Measurements from ENCODE around the gene LELP1.
A peak's percentile ranks its signal among the peaks of the same experiment; 100 is the strongest.

Gene LELP1

DNA sequence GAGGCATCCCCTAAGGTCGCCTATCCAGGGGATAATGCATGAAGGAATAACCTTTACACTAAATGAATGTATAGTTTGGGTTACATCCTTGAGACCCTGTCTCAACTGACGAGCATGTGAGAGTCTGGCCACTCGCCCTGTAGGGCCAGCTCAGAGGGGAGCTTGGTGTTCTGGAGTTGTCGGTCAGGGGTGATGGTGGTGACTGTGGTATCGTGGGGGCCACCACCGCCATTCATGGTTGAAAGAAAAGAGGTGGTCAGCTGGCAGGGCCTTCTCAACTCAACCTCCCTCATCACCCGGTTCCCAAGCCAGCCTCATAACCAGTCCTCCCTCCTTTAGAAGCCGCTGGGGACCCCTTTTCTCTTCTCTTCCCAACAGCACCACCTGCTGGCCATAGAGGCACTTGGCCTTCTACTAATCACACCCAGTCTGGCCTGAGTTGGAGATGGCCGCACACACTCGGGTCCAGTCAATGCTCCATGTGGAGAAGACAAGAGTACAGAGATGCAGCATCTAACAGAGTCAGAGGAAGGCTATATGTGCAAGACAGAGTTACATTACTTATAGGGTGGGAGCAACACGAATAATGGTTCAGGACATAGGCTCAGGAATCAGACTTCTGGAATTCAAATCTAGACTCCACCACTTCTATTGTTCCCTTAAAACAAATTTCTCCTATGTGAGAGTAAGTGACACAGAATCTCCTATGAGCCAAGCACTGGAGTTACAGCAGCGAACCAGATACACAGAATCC, 26.0 kb downstream of the LELP1 start:
- peak in 1 of 2 donors; percentile 39 for DNase-seq

DNA sequence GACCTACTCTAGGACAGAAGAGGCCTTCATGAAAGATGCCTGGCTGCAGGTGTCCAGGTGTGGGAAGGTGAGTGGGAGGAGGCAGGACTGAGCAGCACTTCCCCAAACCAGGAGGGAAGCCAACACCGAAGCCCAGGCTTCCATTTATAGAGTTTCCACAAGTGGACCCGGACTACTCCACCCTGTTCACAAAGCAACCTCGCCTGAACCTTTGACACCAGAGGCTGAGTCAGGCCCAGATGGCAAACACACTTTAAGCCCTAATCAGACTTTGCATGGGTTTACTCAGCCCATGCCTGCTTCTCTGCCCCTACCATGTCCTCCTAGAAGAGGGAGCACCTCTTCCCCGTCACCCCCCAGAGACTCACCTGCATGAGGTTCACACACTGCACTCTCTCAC, 28.1 kb downstream of the LELP1 start:
- DNase-seq = no peak

DNA sequence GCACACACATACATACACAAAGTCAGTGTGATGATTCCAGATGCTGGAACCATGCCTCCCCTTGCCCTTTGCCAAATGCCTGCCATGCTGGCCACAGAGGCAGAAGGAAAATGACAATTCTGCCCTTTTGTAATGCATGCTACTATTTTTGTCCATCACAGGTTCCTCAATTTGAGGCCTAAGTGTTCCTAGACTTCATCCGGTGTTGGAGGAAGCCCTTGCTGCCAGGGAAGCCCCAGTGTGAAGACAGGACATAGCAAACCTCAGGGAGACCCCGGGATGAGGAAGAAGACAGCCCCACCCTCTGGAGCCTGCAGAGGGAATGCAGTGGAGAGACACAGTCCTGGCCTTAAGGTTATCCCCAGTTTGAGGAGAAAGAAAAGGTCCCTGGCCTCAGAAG, 28.6 kb downstream of the LELP1 start:
- no peak for DNase-seq

DNA sequence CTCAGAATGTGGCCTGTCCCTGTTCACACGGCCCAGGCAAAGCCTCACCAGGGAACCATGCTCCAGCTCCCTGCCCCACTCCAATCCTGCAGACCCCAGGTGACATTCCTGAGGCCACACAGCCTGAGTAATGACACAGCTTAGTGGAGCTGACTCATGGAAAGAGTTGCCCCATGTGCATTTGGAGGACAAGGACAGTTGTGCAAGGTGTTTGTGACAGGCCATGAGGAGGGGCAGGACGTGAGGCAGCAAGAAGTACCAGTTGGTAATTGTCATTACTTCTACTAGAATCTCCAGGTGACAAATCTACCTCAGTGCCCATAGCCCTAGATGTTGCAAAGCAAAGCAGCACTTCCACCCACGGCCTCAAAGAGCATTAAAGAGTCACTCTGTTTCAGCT, 29.3 kb downstream of the LELP1 start:
- no peak for DNase-seq

DNA sequence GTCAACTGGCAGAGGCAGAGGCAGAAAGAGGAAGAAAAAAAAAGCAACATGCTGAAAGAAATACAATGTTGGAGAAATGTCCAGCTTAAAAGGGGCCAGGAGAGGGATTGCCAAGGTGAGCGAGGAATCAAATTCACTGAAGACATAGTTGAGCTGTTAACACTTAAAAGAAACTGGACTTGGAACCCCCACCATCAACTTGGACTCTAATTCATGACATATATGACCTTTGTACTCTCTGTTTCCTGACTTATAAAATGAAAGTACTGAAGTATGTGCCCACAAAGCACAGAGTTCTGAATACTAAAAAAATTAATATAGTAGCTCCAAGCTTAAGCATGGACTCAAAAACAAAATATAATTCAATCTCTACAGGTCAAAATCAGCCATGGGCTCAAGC, 30.2 kb downstream of the LELP1 start:
- DNase-seq = no peak

DNA sequence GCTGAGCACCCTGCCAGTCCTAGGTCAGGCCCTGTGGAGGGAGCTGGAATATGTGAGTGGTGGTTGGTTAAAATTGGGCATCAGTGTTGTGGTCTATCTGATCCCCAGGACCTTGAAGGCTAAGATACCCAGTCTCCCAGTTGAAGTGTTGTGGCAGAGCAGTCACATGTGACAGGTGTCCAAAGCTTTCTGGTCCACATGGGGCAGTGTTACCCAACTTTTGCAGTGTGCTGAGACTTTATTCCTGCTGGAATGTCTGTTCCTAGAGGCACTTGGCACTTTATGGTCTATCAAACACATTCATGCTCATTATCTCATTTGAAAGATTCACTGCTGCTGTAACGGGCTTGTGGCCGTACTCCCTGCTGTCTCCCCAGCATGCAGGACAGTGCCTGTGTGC, 35.3 kb downstream of the LELP1 start:
- no peak for DNase-seq

DNA sequence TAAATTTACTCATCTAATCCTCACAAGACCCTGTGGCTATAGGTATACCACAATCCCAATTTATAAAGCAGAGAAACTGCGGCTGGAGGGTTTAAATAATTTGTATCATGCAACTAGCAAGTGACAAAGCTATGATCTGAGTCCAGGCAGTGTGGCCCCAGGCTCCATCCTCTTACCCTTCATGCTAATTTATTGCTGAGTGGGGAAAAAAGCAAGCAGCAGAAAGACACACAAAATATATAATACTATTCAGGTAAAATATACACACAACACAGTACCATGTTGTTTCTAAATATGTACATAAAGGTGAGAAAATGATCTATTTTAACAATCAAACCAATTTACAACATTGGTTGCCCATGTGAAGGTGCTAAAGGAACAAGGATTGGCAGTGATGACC, 38.9 kb downstream of the LELP1 start:
- DNase-seq = no peak

DNA sequence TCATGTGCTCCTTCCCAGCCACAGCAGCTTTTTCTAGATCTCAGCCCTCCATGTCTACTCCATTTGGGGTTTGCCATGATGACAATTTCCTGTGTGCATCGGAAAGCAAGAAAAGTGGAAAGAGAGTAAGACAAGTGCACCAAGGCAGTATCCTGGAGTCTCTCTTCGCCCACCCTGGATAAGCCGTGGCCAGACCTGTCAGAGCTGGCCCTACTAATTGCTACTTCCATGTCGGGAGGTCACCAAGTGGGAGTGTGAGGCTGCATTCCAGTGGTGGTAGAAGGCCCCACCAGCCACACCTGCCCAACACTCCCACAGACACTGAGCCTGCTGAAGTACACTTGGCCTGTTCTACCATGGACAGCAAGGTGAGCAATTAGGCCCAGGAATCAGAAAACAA, 42.2 kb downstream of the LELP1 start:
- DNase-seq = no peak

DNA sequence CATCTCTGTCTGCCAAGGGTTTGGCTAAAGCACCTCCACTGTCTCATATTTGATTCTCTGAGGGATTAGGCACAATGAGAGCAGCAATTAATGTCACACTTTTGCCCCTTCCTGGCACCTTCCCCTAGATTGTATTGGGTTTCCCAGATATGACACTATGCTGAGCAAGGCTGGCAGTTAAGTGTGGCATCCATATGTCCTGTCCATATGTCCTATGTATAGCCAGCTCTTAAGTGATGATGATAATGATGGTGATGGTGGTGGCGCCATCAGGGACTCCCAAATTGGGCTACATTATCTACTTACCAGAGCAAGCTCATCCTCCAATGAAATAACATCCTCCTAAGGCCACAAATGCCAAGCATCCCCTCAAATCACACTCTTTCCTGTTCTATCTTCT, 42.8 kb downstream of the LELP1 start:
- DNase-seq = no peak

DNA sequence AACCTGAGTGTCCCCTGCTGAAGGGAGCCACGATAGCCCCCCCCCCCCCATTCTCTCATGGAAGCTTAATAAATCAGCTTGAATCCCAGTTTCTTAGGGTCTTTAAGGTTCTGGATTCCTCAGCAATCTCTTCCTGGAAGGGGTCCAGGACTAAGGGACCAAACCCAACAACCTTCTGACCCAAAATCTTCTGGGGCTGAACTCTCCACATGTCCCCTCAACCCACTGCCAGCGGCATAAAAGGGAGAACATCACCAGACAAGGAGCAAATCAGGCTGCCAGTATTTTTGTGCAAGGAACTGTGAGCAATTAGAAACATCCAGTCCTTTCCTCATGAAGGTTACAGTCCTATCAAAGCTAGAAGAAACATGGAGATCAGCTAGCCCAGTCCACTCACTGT, 43.6 kb downstream of the LELP1 start:
- DNase-seq = no peak

DNA sequence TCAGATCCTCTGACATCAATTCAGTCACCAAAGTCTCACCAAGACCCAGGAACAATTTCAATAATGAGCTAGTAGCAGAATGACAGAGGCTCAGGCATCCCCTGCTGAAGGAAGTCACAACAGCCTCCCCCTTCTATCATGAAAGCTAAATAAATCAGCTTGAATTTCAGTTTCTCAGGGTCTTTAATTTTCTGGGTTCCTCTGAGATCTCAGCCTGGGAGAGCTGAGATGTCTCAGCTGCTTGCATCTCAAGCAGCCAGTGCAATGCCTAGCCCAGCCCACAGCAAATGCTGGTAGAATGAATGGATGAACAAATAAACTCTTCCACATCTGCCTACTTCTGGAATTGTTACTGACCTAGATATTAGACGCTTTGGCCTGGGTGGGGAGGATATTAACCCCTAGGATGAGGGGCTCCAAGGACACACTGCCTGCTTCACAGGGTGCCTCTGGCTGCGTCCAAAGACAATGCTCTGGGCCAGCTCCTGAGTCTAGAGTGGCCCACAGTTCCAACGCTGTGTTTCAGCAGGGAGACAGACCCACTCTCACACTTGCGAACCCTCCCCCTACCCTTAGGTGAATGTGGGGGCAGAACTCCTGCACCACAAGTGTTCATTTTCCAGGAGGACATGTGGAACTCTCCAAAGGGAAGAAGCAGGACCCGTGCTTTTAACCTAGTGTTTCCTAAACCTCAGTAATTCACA, 45.1 kb downstream of the LELP1 start:
- DNase-seq = no peak

DNA sequence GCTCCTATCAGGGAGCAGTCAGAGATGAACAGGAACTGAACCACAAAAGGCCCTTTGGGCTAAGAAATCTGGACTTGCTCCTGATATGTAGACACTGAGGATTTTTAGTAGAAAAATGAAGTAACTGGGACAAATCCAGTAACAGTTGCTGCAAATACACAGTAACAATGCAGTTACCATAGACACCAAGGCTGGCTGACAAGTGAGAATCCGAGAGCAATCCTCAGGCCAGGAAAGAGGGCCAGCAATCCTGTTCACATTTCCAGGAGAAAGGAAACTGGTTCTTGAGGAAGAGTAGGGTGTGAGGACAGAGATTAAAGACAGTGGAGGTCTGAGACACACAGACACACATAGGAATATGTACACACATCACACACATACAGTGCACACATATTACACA, 46.9 kb downstream of the LELP1 start:
- no peak for DNase-seq

DNA sequence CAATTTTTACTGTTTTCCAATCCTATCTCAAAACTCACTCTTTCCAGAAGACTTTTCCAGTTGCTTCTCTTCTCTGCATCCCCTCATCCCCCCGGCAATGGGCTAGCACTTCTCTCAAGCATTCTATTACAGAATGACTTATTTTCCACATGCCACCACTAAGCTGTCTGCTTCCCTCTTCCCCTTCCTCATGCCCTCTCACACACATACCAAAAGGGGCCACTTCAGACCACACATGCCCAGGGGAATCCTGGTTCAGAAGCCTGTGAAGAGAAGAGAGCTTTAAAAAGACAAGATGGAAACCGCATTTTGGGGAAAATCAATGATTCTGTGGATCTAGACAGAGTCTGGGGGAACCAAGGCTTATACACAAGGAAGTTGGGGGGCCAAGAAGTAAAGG, 47.9 kb downstream of the LELP1 start:
- no peak for DNase-seq

DNA sequence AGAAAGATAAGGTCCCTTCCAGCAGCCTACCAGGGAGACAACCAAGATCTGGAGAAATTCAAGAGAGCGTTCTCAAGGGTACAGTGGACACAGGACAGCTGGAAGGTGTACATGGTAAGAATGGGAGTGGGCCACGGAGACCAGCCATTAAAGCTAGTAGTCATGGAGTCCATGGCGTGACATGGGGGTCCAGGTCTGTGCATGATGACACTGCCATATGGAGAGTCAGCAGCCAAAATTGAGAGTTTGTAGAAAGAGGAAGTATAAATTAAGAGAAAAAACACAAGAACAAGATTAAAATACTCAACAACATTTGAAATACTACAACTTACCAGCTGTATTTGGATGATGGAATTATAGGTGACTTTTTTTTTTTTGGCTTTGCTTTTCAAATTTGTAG, 48.3 kb downstream of the LELP1 start:
- DNase-seq = no peak

DNA sequence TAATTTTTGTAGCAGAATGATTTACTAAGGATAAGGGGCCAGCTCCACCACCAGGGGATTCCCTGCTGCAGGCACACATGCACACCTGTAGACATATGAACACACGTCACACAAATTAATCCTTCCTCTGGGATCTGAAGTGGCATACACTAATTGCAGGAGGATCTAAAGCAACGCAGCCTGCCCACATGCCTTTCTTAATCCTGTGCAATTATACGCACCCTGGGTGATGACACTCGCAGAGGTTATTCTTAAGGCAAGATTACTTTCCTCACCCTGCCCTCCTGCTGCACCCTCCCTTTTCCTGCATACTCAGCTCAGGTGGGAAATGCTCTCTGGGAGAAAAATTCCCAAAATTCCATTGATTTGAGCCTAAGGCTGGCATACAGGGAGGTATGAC, 48.8 kb downstream of the LELP1 start:
- DNase-seq = no peak

DNA sequence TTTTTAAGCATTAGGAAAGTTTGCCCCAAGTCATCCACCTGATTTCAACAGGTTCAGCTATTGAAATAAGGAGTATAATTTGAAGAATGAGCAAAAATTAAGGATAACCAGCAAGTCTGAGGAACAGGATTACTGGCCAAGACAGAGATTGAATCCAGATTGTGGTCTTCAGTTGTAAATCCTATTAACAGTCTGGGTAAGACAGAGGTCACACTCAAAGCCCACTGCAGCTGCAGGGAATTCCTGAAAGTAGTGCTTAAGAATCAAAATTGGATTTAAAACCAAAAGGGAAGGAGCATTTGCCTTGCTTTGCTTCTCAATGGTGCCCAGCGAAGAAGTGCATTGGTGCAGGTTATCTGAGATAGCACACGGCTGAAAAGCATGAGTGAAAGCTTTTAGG, 49.8 kb downstream of the LELP1 start:
- DNase-seq = no peak

DNA sequence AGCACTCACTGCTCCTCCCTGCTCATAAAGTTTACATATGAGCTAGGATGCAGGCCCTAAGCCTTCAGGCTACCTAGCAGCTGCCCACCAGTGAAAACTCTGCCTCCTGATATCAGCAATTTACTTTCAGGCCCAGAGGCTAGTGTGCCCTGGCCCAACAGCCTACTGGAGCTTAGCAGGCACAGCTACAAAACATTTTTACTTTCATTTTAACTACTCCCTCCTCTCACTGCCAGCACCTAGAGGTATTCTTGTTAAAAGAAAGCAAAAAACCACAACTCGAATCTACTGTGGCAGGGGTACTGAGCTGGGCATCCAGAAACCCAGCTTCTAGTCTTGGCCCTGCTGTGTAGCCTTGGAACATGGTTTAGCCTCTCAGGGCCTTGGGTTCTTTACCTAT, 50.5 kb downstream of the LELP1 start:
- DNase-seq = no peak

Data from stimulated activated CD4-positive, alpha-beta T cell treated with anti-CD3 and anti-CD28 coated beads, Interleukin-2, amount 100 ng/mL, for 24 hours (primary cell).